GM12873 (cell line): ENCODE data around the gene RMDN2.

Source experiments
- TF ChIP-seq, protein P1 (sequence below): IDR thresholded peaks from 2 replicates; pipeline ENCODE4 v1.5.1; 2012; ENCODE audit warnings: low read depth, mild to moderate bottlenecking, moderate library complexity, low read length, control low read depth; ENCODE audit not compliant: insufficient read depth; ENCODE audit errors: missing control alignments

The RMDN2 gene

DNA sequence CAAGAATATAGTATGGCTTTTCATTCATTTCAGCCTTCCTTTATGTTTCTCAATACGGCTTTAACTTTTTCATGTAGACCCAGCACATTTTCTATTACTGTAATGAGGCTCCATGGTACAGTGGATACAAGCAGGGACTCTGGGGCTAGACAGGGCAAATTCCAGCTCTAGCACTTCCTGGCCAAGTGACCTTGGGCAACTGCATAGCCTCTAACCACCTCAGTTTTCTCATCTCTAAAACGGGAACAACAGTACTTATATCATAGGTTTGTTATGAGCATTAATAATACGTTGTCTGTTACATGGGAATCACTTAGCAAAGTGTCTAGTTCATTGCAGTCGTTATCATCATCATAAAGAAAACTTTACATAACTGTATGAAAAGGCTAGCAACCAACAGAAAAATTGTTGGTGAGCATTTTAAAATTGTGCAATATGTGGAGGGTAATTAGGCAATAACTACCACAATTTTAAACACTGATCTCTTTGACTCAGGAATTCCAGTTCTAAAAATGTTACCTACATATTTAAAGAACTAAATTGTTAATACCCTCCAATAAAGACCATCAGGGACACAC lies 13.7 kb upstream of the RMDN2 start:
- TF ChIP-seq, protein P1, sequence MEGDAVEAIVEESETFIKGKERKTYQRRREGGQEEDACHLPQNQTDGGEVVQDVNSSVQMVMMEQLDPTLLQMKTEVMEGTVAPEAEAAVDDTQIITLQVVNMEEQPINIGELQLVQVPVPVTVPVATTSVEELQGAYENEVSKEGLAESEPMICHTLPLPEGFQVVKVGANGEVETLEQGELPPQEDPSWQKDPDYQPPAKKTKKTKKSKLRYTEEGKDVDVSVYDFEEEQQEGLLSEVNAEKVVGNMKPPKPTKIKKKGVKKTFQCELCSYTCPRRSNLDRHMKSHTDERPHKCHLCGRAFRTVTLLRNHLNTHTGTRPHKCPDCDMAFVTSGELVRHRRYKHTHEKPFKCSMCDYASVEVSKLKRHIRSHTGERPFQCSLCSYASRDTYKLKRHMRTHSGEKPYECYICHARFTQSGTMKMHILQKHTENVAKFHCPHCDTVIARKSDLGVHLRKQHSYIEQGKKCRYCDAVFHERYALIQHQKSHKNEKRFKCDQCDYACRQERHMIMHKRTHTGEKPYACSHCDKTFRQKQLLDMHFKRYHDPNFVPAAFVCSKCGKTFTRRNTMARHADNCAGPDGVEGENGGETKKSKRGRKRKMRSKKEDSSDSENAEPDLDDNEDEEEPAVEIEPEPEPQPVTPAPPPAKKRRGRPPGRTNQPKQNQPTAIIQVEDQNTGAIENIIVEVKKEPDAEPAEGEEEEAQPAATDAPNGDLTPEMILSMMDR, result no peak

- TF ChIP-seq, protein P1, result no peak
Measured at GRCh38 chr2:37912056-37912455, 13.0 kb upstream of the RMDN2 start.

DNA sequence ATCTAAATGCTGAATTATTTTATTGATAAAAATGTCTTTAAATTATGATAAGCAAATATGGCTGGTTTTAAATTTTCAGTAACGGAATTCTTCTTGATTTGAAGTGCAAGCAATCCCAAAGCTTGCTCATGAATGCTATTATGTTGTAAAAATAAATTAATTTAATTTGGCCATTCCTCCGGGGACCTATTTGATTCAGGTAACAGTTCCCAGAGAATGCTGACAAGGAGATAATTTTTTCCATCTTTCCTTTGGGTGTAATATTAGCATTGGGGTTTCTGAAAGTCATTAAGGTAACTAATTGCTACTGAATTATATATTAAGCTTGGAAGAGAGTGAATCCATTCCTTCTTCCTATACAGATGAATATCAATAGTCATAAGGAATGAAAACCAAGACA lies 12.5 kb upstream of the RMDN2 start:
- TF ChIP-seq, protein P1, result no peak

DNA sequence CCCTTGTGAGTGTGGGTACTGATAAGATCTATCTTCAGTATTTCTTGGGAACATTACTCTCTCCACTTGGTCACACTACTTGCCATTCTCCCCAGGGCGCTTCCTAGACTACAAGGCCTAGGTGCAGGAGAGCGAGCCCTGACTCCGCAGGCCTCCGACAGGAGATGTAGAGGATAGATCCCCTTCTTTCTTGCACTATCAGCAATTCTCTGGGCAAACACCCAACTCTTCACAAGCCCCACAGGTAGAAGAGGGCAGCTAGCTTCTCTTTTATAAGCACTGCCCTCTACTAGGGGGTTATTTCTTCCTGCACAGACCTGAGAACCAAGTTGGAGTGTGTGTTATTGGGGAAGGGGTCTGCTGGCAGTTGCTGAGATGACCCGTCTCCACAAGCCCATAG lies 10.7 kb upstream of the RMDN2 start:
- TF ChIP-seq, protein P1, result no peak

DNA sequence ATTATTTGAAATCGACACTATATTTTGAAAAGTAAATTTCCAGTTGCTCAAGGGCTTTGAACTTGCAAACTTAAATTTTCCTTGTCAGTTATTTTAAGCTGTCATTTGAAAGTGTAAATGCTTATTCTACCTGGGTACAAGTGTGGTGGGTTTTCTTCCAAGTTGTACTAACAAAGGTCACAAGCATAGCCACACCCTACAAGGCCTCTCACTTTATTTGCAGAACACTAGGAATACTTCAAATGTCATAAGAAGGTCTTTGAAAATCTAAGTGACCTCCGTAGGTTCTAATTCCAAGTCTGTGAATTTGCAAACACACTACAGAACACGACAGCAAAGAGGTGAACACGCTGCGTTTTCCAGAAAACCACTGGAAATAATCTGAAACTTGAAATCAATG lies 9.3 kb upstream of the RMDN2 start:
- TF ChIP-seq, protein P1, result no peak

GRCh38 chr2:37916512-37917082 lies 8.5 kb upstream of the RMDN2 start:
- TF ChIP-seq, protein P1, result no peak

- TF ChIP-seq, protein P1, result no peak
Measured at GRCh38 chr2:37917281-37918228, 7.5 kb upstream of the RMDN2 start.
